Stimulated activated CD4-positive, alpha-beta T cell treated with anti-CD3 and anti-CD28 coated beads, Interleukin-4, amount 100 ng/mL, for 24 hours (primary cell): ENCODE measurements around the gene BSPH1.
"Not testable (repeated sequence)": the region's sequence is repeated elsewhere in the genome, so short reads cannot be mapped to it uniquely, and the experiment has no call there.

Experiments used
- DNase-seq: peaks from one replicate; pipeline ENCODE4 v3.0.0-alpha.2; 2020

BSPH1 gene, protein sequence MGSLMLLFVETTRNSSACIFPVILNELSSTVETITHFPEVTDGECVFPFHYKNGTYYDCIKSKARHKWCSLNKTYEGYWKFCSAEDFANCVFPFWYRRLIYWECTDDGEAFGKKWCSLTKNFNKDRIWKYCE

DNA sequence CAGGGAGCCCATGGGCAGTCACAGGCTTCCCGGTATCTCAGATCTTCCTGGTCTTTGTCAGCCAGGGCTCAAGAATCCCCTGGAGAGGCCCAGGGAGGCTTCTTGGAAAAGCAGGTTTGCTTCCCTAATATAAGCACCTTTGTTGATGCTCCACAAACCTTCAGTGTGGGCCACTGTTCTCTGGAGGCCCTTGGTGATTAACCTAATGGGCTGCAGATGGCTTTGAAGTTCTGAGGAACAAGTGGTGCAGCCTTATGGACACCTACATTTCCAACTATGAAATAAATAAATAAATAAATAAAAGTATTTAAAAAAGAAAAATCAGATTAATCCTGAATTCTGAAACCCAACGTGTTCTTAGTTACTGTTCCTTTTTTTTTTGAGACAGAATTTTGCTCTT, at the start of gene BSPH1:
Gene BSPH1 (minus strand): TSS at position 101 of the 400 bp plus-strand sequence. CDS start 89 bp downstream, at position 12.
- DNase-seq: no peak

DNA sequence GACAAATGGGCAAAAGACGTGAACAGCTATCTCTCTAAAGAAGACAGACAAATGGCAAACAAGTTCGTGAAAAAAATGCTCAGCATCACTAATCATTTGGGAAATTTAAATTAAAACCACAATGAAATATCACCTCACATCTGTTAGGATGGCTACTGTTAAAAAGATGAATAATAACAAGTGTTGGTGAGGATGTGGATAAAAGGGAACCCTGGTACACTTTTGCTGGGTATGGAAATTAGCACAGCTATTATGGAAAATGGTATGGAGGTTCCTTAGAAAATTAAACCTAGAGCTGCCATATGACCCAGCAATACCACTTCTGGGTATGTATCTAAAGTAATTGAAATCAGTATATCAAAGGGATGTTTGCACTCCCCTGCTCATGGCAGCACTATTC, 44.8 kb upstream of the BSPH1 start:
- no peak for DNase-seq

DNA sequence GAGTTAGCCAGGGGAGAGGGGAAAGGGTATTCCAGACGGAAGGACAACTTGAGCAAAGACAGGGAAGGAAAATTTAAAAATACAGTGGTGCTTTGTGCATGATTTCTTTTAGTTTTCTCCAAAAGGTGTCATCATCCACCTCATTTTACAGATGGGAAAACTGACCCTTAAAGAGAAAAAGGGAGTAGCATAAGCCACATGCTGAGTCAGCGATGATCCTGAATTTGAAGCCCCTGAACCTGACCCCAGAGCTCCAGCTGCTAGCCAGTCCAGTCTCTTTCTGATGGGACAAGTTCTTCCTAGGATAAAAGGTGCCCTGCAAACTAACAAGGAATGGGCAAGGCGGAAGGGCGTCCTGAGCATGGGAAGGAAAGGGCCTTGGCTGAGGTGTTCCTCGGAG, 41.6 kb upstream of the BSPH1 start:
- no peak for DNase-seq

DNA sequence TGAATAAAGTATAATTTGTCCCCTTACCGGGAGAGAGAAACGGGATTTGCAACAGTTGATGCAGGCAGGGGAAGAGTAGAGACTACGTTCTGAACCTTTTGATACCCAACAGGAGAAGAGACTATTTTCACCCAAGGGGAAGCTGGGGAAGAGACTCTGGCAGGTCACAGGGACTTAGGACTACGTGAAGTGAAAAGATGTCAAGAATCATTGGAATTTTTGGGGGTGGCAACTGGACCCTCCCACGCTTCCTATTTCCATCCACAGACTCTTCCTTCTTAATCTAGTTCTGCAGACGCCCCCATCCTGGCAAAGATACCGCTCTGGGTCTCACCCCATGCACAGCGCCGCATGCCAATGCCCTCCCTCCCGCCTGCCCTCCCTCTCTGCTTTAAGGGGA, 38.1 kb upstream of the BSPH1 start:
- no peak for DNase-seq

DNA sequence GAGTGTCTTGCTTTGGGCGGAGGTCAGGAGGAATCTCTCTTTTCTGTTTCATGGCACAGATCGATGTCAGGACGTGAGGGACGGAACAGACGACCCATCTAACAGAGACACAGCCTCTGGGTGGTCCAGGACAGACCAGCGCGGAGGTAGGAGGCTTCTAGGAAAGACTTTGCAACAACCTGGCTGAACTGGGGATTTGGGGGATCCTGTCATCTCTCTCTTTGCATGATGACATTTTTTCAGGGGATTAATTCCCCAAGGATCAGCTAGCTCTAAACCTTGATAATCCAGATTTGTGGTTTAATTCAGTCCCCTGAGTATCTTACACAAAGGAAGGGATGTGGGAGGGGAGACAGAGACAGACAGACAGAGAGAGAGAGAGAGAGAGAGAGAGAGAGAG, 37.5 kb upstream of the BSPH1 start:
- DNase-seq: no peak

DNA sequence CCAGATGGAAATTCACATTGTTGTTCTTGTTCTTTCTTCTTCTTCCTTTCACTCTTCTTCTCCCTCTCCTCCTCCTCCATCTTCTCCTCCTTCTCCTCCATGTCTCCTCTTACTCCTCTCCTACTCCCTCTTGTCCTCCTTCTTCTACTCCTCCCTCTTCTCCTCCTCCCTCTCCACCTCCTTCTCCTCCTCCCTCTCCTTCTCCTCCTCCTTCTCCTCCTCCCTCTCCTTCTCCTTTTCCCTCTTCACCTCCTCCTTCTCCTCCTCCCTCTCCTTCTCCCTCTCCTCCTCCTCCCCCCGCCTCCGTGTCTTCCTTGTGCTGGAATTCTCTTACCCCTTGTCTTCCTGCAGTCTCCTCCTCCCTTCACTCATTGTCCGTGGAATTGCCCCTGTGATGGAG, 33.5 kb upstream of the BSPH1 start:
- DNase-seq: no peak

DNA sequence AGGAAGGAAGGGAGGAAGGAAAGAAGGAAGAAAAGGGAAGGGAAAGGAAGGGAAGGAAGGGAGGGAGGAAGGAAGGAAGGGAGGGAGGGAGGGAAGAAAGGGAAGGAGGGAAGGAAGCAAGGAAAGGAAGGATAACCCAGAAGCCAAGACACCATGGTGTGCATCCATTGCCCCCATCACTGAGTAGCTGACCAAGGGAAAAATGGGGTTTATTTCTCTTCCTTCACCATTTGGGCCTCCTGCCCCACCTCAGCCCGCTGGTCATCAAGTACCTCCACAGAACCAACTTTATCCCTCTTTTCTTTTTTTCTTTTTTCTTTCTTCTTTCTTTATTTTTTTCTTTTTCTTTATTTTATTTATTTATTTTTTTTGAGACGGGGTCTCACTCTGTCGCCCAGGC, 31.5 kb upstream of the BSPH1 start:
- no peak for DNase-seq

DNA sequence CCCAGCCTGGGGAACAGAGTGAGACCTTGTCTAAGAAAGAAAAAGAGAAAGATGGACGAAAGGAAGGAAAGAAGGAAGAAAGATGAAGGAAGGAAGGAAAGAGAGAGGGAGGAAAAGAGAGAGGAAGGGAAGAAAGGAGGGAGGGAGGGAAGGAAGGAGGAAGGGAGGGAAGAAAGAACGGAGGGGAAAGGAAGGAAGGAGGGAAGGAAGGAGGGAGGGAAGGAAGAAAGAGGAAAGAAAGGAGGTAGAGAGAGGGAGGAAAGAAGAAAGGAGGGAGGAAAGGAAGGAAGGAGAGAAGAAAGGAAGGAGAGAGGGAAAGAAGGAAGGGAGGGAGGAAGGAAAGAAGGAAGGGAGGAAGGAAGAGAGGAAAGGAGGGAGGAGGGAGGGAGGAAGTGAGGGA, 31.0 kb upstream of the BSPH1 start:
- DNase-seq: no peak

DNA sequence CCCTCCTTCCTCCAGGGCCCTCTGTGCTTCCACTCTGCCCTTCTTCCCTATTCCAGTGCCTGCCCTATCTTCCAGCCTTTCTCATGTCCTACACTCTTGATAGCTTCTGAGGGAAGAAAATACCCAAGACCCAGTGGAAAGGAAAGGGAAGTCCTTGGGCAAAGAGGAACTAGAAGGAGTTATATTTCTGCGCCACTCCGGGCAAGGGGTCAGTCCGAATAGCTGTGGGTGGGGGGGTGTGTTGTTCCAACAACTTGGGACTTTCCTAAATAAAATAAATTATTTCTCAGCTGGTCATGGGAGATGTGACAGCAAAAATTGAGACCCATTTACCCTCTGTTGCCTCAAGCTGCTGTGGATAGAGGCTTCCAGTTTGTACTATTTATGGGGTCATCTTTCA, 28.7 kb upstream of the BSPH1 start:
- no peak for DNase-seq

DNA sequence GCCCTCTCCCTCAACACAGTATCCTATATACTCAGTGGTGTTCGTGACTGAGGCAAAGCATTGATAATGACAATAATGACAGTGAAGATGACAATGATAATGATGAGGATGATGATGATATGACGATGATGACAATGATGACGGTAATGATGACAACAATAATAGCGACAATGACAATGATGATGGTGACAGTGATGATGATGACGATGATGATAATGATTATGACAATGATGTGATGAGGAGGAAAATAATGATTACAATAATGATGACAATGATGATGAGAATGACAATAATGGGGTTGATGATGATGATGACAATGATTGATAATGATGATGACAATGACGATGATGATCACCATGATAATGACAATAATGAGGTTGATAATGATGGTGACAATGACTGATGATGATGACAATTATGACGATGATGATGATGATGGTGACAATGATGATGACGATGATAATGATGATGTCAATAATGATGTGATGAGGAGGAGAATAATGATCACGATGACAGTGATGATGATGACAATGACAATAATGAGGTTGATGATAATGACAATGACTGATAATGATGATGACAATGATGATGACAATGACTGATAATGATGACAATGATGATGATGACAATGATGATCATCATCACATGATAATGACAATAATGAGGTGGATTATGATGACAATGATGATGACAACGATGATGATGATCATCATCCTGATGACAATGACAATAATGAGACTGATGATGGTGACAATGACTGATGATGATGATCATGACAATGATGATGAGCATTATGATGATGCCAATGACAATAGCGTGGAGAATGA, 19.2 kb upstream of the BSPH1 start:
- DNase-seq: no peak

DNA sequence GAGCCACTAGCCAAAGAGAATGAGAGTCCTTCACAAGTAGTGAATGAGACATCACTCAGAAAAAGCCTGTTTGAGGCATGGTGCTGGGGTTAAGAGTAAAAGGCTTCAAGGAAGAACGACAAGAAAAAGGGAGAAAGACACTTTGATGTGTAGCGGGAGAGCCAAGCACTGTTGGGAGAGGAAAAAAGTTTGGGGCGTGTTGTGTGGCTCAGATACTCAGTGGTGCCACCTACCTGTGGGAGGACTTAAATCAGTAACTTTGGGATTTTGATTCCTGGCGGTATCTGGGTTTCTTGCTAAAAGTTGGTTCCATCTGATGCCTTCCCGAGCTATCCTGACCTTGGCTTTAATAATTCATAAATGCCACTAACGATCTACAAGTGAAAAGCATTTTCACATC, 14.8 kb upstream of the BSPH1 start:
- DNase-seq: no peak

DNA sequence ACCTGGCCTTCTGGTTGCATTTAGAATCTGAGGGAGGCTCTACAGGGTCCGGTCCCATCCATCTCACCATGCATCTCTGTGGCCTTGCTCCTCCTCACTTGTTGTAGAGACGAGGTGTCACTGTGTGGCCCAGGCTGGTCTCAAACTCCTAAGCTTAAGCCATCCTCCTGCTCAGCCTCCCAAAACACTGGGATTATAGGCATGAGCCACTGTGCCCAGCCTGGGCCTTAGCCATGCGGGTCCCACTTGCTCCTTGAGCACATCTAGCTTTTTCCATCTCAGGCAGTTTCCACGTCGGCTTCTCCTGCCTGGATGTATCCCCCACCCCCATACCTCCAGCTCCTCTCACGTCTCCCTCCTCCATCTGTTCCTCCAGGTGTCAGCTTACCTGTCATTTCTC, 12.3 kb upstream of the BSPH1 start:
- no peak for DNase-seq

DNA sequence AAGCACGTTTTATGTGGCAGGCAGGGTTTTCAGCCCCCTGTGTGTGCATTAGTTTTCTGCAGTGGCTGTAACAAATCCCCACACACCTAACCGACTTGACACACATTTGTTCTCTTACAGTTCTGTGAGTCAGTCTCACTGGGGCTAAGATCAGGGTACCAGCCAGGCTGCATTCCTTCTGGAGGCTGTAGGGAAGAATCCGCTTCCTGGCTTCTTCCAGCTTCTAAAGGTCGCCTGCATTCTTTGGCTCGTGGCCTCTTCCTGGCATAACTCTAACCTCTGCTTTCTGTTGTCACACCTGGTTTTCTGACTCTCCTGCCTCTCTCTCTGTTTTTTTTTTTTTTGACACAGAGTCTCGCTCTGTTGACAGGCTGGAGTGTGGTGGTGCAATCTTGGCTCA, 8.9 kb upstream of the BSPH1 start:
- DNase-seq: no peak

DNA sequence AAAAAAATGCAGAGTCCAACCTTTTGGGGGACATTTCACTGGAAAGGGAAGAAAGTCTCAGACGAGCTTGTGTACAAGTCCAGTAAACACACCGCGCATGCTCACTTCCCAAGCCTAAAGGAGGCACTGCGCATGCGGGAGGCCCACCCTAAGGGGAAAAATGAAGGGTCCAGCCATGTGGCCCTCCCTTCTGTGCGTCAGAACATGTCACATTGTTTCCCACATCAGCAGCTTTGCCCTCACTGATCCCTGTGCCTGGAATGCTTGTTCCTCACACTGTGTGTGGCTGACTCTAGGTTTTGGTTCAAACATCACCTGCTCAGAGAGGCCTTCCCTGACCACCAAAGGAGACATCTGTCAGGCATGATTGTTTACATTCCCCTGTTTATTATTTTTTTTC, 6.8 kb upstream of the BSPH1 start:
- no peak for DNase-seq

DNA sequence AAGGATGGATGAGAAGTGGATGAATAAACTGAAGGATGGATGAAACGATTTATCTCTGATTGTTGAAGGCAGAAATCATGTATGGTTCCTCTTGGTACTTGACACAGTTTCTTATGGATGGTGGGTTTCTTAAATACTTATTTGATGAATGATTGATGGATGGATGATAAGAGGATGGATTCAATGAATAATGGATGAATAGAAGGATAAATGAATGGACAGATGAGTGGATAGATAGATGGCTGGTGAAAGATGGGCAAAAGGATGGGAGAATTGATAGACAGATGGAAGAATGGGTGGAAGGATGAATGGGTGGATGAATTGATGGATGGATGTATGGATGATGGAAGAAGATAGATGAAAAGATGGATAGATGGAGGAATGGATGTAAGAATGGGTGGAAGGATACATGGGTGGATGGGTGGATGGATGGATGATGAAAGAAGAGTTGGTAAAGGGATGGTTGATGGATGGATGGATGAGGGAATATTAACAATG, 4.3 kb upstream of the BSPH1 start:
- DNase-seq: no peak

DNA sequence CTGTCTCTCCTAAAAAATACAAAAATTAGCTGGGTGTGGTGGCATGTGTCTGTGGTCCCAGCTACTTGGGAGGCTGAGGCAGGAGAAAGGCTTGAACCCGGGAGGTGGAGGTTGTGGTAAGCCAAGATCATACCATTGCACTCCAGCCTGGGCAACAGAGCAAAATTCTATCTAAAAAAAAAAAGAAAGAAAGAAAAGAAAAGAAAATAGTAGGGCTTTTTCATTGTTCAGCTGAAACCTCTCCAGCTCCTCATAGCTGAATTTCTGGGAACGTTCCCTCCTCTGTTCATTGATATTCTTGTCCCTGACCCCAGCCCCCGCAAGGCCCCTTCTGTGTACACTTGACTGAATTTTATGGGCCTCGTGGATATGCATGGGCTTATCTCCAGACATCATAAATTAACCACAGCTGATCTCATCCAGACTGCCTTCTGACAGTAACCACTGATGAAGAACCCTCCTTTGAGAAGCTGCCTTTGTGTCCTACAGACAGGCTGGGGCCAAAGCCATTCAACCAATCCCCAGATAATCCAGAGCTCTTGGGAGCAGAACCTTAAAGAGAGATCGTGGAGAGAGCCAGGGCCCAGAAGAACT, 2.3 kb upstream of the BSPH1 start, which contains the start of gene ELSPBP1:
Gene ELSPBP1 (plus strand): TSS at position 424 of the 594 bp plus-strand sequence. CDS start 14,036 bp downstream, outside the sequence.
- no peak for DNase-seq

DNA sequence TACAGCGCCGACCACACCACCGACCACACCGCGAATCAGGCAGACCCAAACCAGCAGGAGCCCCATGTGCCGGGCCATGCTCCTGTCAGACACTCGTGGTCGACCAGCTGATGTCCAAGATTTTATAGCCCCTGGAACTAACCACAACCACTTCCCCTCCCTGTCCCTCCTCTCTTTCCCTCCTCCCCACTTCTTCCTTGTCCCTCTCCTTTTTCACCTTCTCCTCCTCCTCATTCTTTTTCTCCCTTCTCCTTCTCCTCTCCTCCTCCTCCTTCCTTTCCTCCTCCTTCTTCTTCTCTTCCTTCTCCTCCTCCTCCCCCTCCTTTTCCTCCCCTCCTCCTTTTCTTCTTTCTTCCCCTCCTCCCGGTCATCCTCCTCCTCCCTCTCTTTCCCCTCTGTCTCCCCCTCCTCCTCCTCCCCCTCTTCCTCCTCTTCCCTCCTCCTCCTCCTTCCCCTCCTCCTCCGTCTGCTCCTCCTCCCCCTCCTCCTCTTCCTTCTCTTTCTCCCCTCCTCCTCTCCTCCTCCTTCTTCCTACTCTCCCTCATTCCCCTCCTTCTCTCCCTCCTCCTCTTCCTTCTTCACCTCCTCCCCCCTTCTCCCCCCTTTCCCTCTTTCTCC, 670 bp downstream of the BSPH1 start:
- DNase-seq: no peak

DNA sequence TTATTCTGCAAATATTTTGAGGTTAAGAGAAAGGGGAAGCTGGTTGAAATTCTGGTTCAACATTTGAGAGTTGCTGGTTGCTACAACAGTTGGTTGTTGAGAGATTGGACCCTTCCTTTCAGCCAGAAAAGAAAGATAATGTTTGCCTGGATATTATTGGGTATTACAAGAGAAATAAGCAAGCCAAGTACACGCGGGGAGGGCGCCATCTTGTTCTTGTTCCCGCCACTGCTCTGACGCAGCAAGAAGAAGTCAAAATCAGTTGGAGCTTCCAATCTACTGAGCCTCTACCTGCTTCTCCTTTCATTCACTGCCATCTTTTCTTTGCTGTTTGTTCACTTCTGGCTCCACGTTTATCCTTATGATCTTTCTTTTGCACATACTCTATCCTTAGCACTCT, 18.4 kb downstream of the BSPH1 start:
- DNase-seq: no peak

DNA sequence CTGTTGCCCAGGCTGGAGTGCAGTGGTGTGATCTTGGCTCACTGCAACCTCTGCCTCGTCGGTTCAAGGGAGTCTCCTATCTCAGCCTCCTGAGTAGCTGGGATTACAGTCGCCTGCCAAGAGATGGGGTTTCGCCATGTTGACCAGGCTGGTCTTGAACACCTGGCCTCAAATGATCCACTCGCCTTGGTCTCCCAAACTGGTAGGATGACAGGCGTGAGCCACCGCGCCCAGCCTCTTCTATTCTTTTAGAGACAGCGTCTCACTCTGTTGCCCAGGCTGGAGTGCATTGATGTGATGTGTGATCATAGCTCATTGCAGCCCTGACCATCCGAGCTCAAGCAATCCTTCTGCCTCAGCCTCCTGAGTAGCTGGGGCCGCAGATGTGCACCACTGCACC, 36.0 kb downstream of the BSPH1 start:
- not testable (repeated sequence) for DNase-seq

DNA sequence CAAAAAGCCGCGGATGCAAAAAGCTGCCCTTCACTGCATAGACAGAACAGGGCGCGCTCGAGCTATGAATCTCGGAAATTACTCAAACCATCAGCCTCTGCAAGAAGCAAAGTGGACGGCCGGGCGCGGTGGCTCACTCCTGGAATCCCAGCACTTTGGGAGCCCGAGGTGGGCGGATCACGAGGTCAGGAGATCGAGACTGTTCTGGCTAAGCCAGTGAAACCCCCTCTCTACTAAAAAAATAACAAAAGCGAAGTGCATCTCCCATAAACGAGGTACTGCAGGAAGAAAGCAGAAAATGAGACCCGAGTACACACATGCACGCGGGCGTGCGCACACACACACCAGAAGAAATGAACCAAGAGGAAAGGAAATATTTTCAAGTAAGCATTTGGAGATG, 39.8 kb downstream of the BSPH1 start:
- not testable (repeated sequence) for DNase-seq

DNA sequence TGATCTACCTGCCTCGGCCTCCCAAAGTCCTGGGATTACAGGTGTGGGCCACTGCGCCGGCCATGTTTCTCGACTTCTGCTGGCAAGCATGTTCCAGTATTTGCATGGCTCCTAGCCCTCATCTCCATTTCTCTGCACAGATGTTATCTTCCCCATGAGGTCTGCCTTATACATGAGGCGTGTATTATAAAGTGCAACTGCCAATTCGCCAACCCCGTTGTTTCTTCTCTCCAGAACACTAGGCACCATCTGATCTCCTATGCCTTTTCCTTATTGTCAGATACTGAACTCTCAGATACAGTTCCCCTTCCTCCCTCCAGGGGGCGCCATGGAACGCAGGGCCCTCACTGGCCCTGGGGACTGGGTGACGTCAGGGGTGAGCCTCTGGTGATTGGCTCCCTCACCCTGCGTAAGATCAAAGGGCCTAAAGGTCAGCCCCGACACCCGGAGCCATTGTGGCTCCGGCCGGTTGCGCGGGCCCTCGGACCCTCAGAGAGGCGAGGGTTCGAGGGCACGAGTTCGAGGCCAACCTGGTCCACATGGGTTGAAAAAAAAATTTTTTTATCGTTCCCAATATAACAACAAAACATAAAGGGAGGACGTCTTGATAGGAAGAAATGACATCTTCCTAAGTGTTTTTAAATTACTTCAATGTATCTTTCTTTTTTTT, 42.0 kb downstream of the BSPH1 start:
- DNase-seq: peak; percentile 10

DNA sequence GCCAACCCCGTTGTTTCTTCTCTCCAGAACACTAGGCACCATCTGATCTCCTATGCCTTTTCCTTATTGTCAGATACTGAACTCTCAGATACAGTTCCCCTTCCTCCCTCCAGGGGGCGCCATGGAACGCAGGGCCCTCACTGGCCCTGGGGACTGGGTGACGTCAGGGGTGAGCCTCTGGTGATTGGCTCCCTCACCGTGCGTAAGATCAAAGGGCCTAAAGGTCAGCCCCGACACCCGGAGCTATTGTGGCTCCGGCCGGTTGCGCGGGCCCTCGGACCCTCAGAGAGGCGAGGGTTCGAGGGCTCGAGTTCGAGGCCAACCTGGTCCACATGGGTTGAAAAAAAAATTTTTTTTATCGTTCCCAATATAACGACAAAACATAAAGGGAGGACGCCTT, 63.4 kb downstream of the BSPH1 start:
- not testable (repeated sequence) for DNase-seq

DNA sequence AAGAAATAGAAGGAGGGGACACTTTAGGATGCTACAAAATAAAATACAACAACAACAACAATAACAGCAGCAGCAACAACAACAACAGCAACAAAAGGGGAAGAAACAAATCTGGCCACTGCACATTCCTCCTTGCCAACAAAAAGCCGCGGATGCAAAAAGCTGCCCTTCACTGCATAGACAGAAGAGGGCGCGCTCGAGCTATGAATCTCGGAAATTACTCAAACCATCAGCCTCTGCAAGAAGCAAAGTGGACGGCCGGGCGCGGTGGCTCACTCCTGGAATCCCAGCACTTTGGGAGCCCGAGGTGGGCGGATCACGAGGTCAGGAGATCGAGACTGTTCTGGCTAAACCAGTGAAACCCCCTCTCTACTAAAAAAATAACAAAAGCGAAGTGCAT, 71.9 kb downstream of the BSPH1 start:
- not testable (repeated sequence) for DNase-seq
